PC-3 (cell line): ENCODE data around the gene GDPD1. TPM values are rescaled to one million over a fixed set of nuclear protein-coding genes. Genes with fewer than 3 reads are reported as not detected.
A peak's percentile ranks its signal among the peaks of the same experiment; 100 is the strongest.

Experiments used
- ATAC-seq: fragments of 200-7000 bp; cut with Tn5 transposase; 2 replicates; pipeline ENCODE4 v1.9.1; 2020; ENCODE audit warnings: mild to moderate bottlenecking, moderate library complexity
- BruUV-seq: library from RNA; stranded (reverse); fragments of 400-500 nt; replicated peaks from 2 replicates; lab custom pipeline; 2021; lab: Mats Ljungman, UMichigan
- CTCF ChIA-PET: fragments of 300-600 bp; sonication (Branson Sonifier 250); formaldehyde crosslinking; loops from one replicate; lab custom pipeline; 2022; ENCODE audit warnings: antibody characterized with exemption; lab: Charles Lee
- POLR2A ChIA-PET: fragments of 300-600 bp; sonication (Branson Sonifier 250); formaldehyde crosslinking; loops from one replicate; lab custom pipeline; 2022; ENCODE audit warnings: antibody characterized with exemption; ENCODE audit not compliant: unreplicated experiment; lab: Charles Lee
- DNase-seq: peaks from one replicate; pipeline ENCODE4 v3.0.0-alpha.2; 2015
- H2AFZ ChIP-seq: fragments of 300-600 bp; sonication (generic); 2 replicates; pipeline ENCODE4 v1.6.0; 2016; ENCODE audit warnings: antibody characterized with exemption, low read length
- H3F3A ChIP-seq: fragments of 300-600 bp; sonication (generic); one replicate; pipeline ENCODE4 v1.6.0; 2017; ENCODE audit warnings: antibody characterized with exemption, low read length, control low read depth, mild to moderate bottlenecking; ENCODE audit not compliant: unreplicated experiment
- H3K27ac ChIP-seq: fragments of 300-600 bp; sonication (generic); 2 replicates; pipeline ENCODE4 v1.5.1; 2016; ENCODE audit warnings: mild to moderate bottlenecking, low read length
- H3K27me3 ChIP-seq: fragments of 300-600 bp; sonication (generic); 2 replicates; pipeline ENCODE4 v1.6.1; 2016; ENCODE audit warnings: low read length, mixed read lengths
- H3K36me3 ChIP-seq: fragments of 300-600 bp; sonication (generic); 2 replicates; pipeline ENCODE4 v1.6.1; 2016; ENCODE audit warnings: low read depth, mixed run types, low read length, mixed read lengths
- H3K4me1 ChIP-seq: fragments of 300-600 bp; sonication (generic); 2 replicates; pipeline ENCODE4 v1.5.1; 2016; ENCODE audit warnings: low read length; ENCODE audit not compliant: insufficient read depth
- H3K4me2 ChIP-seq: fragments of 300-600 bp; sonication (generic); 2 replicates; pipeline ENCODE4 v1.6.0; 2016; ENCODE audit warnings: low read length
- H3K4me3 ChIP-seq: fragments of 300-600 bp; sonication (generic); 2 replicates; pipeline ENCODE4 v1.5.1; 2016; ENCODE audit warnings: mild to moderate bottlenecking, low read length, mixed read lengths
- H3K79me2 ChIP-seq: fragments of 300-600 bp; sonication (generic); 2 replicates; pipeline ENCODE4 v1.6.1; 2017; ENCODE audit warnings: low read length, mixed read lengths
- H3K9ac ChIP-seq: fragments of 300-600 bp; sonication (generic); 2 replicates; pipeline ENCODE4 v1.6.0; 2016; ENCODE audit warnings: mild to moderate bottlenecking, low read length
- H3K9me2 ChIP-seq: fragments of 300-600 bp; sonication (generic); replicated peaks from 2 replicates; pipeline ENCODE4 v1.6.1; 2016; ENCODE audit warnings: mixed run types, low read length, mixed read lengths
- H3K9me3 ChIP-seq: fragments of 300-600 bp; sonication (generic); 2 replicates; pipeline ENCODE4 v1.6.1; 2016; ENCODE audit warnings: low read length, mixed read lengths
- H4K20me1 ChIP-seq: fragments of 300-600 bp; sonication (generic); 2 replicates; pipeline ENCODE4 v1.6.1; 2016; ENCODE audit warnings: low read length, mixed read lengths
- CTCF ChIP-seq: fragments of 300-600 bp; sonication (generic); conservative IDR thresholded peaks from 2 replicates; pipeline ENCODE4 v1.5.1; 2017; ENCODE audit warnings: antibody characterized with exemption, low read depth, mild to moderate bottlenecking, low read length
- EZH2 ChIP-seq: fragments of 300-600 bp; sonication (generic); IDR thresholded peaks from one replicate; pipeline ENCODE4 v1.6.1; 2017; ENCODE audit warnings: antibody characterized with exemption, mild to moderate bottlenecking, low read length; ENCODE audit not compliant: unreplicated experiment
- EZH2phosphoT487 ChIP-seq: fragments of 300-600 bp; sonication (generic); IDR thresholded peaks from 2 replicates; pipeline ENCODE4 v1.6.1; 2018; ENCODE audit warnings: mild to moderate bottlenecking, antibody characterized with exemption, low read length, borderline replicate concordance
- intact Hi-C: fragments of 100-400 bp; cut with micrococcal nuclease; formaldehyde crosslinking; loops from 2 replicates; pipeline ENCODE4 v1.9.0; 2023
- total RNA-seq: library from RNA; depleted of rRNA; stranded (reverse); fragments of >200 nt; gene quantifications from 2 replicates; pipeline ENCODE4 v1.2.3, GENCODE V29; 2014

Gene GDPD1
- total RNA-seq, 1 experiment from 2014 or later, result 1.5 TPM

DNA sequence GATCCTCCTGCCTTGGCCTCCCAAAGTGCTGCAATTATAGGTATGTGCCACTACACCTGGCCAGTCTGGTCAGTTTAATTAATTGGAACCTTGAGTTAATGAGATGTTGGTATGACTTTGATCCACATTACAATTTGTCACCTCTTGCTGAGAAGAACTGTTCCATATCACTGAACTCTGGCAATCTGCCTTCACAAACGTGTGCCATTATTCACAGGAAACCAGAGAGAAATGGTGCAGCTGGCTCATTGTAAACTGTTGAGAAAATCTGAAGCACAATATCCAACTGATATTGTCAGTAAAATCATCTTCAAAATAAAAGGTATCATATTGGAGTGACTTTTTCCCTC, 71.8 kb downstream of the GDPD1 start:
- H4K20me1 ChIP-seq, result no peaks in the 10 kb centered on the region
- no peak for ATAC-seq
- POLR2A ChIA-PET, result no interaction called here
- BruUV-seq, result no TSS peak
- CTCF ChIA-PET, result no interaction called here
- H3K9me2 ChIP-seq, result no peaks in the 10 kb centered on the region
- H3K27ac ChIP-seq, result no peak overlapping the region
- intact Hi-C loops, result no loop called here
- no peak overlapping the region for H3K9ac ChIP-seq
- DNase-seq, result no peak
- H3K4me2 ChIP-seq, result no peak overlapping the region
- H3K79me2 ChIP-seq, result no peaks in the 10 kb centered on the region
- no peaks in the 10 kb centered on the region for H3K9me3 ChIP-seq
- peaks cover 19% of the 10 kb centered on the region for H3K4me1 ChIP-seq
- H2AFZ ChIP-seq, result no peak overlapping the region
- no peaks in the 10 kb centered on the region for H3K36me3 ChIP-seq
- TF ChIP-seq EZH2phosphoT487 (no peak), EZH2 (no peak), CTCF (no peak)
- no peaks in the 10 kb centered on the region for H3K27me3 ChIP-seq
- no peak overlapping the region for H3K4me3 ChIP-seq
- no peaks in the 10 kb centered on the region for H3F3A ChIP-seq

- TF ChIP-seq CTCF, result no peak
- no peak for TF ChIP-seq EZH2
- no peak for TF ChIP-seq EZH2phosphoT487
- Histone ChIP-seq H3K9ac (no peak overlapping the region), H3F3A (no peaks in the 10 kb centered on the region), H3K4me3 (no peak overlapping the region), H2AFZ (no peak overlapping the region), H3K9me3 (no peaks in the 10 kb centered on the region), H3K4me2 (peak overlapping the region; percentile 25; the same call in 1 of the 2 replicates), H3K27me3 (no peaks in the 10 kb centered on the region), H3K9me2 (no peaks in the 10 kb centered on the region), H3K36me3 (no peaks in the 10 kb centered on the region), H3K79me2 (no peaks in the 10 kb centered on the region), H3K27ac (peak overlapping the region; percentile 64), H3K4me1 (peaks cover 20% of the 10 kb centered on the region), H4K20me1 (no peaks in the 10 kb centered on the region)
- peak; percentile 72 for DNase-seq
- ChIA-PET CTCF (no interaction called here), POLR2A (no interaction called here)
- intact Hi-C loops, result loop anchor here (2.0 kb wide), 1 partner anchor 75 kb away; the partner anchor contains the start of gene GDPD1
- BruUV-seq, result no TSS peak
- ATAC-seq, result no peak
Observed at GRCh38 chr17:59296190-59296589, 75.9 kb downstream of the GDPD1 start.

DNA sequence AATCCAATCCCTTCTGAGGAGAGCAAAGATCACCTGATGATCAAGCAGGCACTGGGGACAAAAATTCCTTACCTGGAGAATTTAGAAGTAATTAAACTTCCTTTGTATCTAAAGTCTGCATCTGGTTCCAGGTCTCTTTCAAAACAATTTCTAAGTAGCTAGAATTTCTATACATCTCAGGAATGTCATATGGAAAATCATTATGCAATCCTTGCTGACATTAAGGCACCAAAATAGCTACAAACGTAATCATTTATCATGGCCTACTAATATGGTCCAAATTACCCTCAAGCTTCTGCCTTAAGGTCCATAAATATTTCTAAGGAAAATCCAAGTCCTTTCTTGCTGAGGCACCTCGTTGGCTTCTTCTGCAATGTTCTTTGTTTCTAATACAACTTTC, 78.2 kb downstream of the GDPD1 start:
- no peak for DNase-seq

More for the DNA sequence above, 78.2 kb downstream of the GDPD1 start:
- Histone ChIP-seq H3K36me3 (no peaks in the 10 kb centered on the region), H3K9ac (no peak overlapping the region), H3K79me2 (no peaks in the 10 kb centered on the region), H3F3A (no peaks in the 10 kb centered on the region), H3K27ac (no peak overlapping the region), H3K4me1 (peaks cover 20% of the 10 kb centered on the region), H4K20me1 (no peaks in the 10 kb centered on the region), H3K4me3 (no peak overlapping the region), H3K9me2 (no peaks in the 10 kb centered on the region), H3K4me2 (no peak overlapping the region), H3K9me3 (no peaks in the 10 kb centered on the region), H3K27me3 (no peaks in the 10 kb centered on the region), H2AFZ (no peak overlapping the region)
- intact Hi-C loops, result no loop called here
- ChIA-PET POLR2A (no interaction called here), CTCF (no interaction called here)
- BruUV-seq, result no TSS peak
- TF ChIP-seq EZH2phosphoT487, result no peak
- TF ChIP-seq CTCF, result no peak
- no peak for TF ChIP-seq EZH2
- no peak for ATAC-seq
